ENCODE measurements around the gene TDRD9.
"Not testable (repeated sequence)": the region's sequence is repeated elsewhere in the genome, so short reads cannot be mapped to it uniquely, and the experiment has no call there.

The TDRD9 gene

GRCh38 chr14:103928011-103928890 lies at the start of gene TDRD9:
Gene TDRD9 (plus strand): TSS chr14:103928456. CDS start chr14:103928510, 54 bp downstream.
- no peak for DNase-seq (ENCODE audit: low spot score)

GRCh38 chr14:103879118-103879569 lies 49.1 kb upstream of the TDRD9 start:
- DNase-seq (ENCODE audit: low spot score): no peak

GRCh38 chr14:103879570-103880347 lies 48.5 kb upstream of the TDRD9 start:
- peak; percentile 98 for DNase-seq (ENCODE audit: low spot score)

- DNase-seq (ENCODE audit: low spot score): no peak
Observed at GRCh38 chr14:103880348-103881267, 47.6 kb upstream of the TDRD9 start.

- no peak for DNase-seq (ENCODE audit: low spot score)
Observed at GRCh38 chr14:103881268-103882201, 46.7 kb upstream of the TDRD9 start.

- DNase-seq (ENCODE audit: low spot score): no peak
Observed at GRCh38 chr14:103882503-103883262, 45.6 kb upstream of the TDRD9 start.

- no peak for DNase-seq (ENCODE audit: low spot score)
Observed at GRCh38 chr14:103883263-103883523, 45.1 kb upstream of the TDRD9 start.

- no peak for DNase-seq (ENCODE audit: low spot score)
Observed at GRCh38 chr14:103884854-103885253, 43.4 kb upstream of the TDRD9 start.

- no peak for DNase-seq (ENCODE audit: low spot score)
Observed at GRCh38 chr14:103885509-103885932, 42.7 kb upstream of the TDRD9 start.

GRCh38 chr14:103886304-103887169 lies 41.7 kb upstream of the TDRD9 start:
- peak; percentile 75 for DNase-seq (ENCODE audit: low spot score)

- DNase-seq (ENCODE audit: low spot score): no peak
Observed at GRCh38 chr14:103887170-103887501, 41.1 kb upstream of the TDRD9 start.

- DNase-seq (ENCODE audit: low spot score): no peak
Observed at GRCh38 chr14:103887557-103888115, 40.6 kb upstream of the TDRD9 start.

GRCh38 chr14:103889002-103889312 lies 39.3 kb upstream of the TDRD9 start:
- DNase-seq (ENCODE audit: low spot score): not testable (repeated sequence)

- no peak for DNase-seq (ENCODE audit: low spot score)
Observed at GRCh38 chr14:103889313-103890051, 38.8 kb upstream of the TDRD9 start.

- no peak for DNase-seq (ENCODE audit: low spot score)
Observed at GRCh38 chr14:103890052-103890371, 38.2 kb upstream of the TDRD9 start.

- DNase-seq (ENCODE audit: low spot score): no peak
Observed at GRCh38 chr14:103890821-103891666, 37.2 kb upstream of the TDRD9 start.

GRCh38 chr14:103891667-103892215 lies 36.5 kb upstream of the TDRD9 start:
- no peak for DNase-seq (ENCODE audit: low spot score)

Data from HuH-7 (cell line).